Measurements from ENCODE around the gene MAP3K1. TPM values are rescaled to one million over a fixed set of nuclear protein-coding genes. Genes with fewer than 3 reads are reported as not detected.

MAP3K1 gene
- total and polyA plus RNA-seq, 9 of the 15 experiments (the other 6 are each of a cell fraction or from before 2014, with no cell fraction given) = 3.9 to 13.9 (median 7.5) TPM

DNA sequence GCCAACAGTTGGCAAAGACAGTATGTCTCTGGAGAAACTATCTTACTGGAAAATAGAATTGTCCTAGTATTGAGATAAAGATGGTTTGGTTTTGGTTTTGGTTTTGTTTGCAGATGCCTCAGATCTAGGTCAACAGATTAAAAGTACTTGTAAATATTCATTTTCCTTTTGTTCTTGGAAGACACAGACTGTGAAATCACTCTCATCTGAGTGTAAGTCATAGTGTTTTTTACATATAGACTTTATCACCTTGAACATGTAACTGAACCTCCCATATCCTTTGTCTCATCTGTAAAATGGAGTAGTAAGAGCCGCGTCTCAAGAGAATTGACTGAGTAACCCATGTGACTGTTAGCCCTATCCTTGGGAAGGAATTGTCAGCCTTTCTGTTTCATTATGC is 34.3 kb downstream of the MAP3K1 start:
- peaks cover 37% of the 10 kb centered on the region for H3K79me2 ChIP-seq (ENCODE audit: control insufficient read depth, insufficient read depth, low read length)
- 0 out of 2 replicates have a peak overlapping the region, but pooled peaks have one; percentile 13 for H3K4me2 ChIP-seq (ENCODE audit: insufficient read depth, low read length)
- no peaks in the 10 kb centered on the region for H3K9me1 ChIP-seq (ENCODE audit: control insufficient read depth, insufficient read depth, low read length)
- H3K9me3 ChIP-seq (replicated peaks; ENCODE audit: control insufficient read depth, insufficient read depth, low read depth, low read length) = no peaks in the 10 kb centered on the region
- DNase-seq (ENCODE audit: extremely low read depth in 1 of 4, low spot score in 3 of 4) (no peak), ATAC-seq (peak; percentile 47; the same call in 2 of the 3 replicates), FAIRE-seq (peak; percentile 63)
- peaks cover 6 to 26% of the 10 kb centered on the region in 2 experiments; a peak in 3 of 5 replicates for H3K4me1 ChIP-seq (replicated peaks in 1 of 2; ENCODE audit: control insufficient read depth in 2 of 2, insufficient read depth in 2 of 2, low read length in 2 of 2)
- CTCF ChIA-PET (ENCODE audit: low intra/inter-chr PET ratio) = no interaction called here
- no peak overlapping the region for H3K9ac ChIP-seq (ENCODE audit: insufficient read depth in 1 of 2, low read depth in 2 of 2, low read length in 2 of 2)
- no peaks in the 10 kb centered on the region for H3K36me3 ChIP-seq (ENCODE audit: control insufficient read depth, insufficient read depth, low read length)
- H3K4me3 ChIP-seq = no peak overlapping the region
- H3K27me3 ChIP-seq (ENCODE audit: control insufficient read depth in 2 of 2, insufficient read depth in 2 of 2, low read length in 2 of 2) = no peaks in the 10 kb centered on the region
- WGBS (ENCODE audit: insufficient coverage, low coverage, missing lambda C conversion rate) = 0% methylated on average over 2 of the region's 2 CpGs
- intact Hi-C loops (cut with micrococcal nuclease) = no loop called here
- in situ Hi-C loops (cut with MboI) = loop anchor here (25.0 kb wide), 1 partner anchor 912 kb away; no protein-coding TSS in a partner anchor
- no TSS peak for BruUV-seq (replicated peaks)
- H2AFZ ChIP-seq (ENCODE audit: low read depth, low read length) = no peak overlapping the region
- POLR2A ChIA-PET = no interaction called here
- no peak overlapping the region; the same call in 2 of the 3 replicates for H3K27ac ChIP-seq (ENCODE audit: extremely low read depth, low read depth, low read length)
- no peaks in the 10 kb centered on the region; the same call in 1 of the 2 replicates for H4K20me1 ChIP-seq (replicated peaks; ENCODE audit: control insufficient read depth, insufficient read depth, low read length)
- TF ChIP-seq, protein P1, sequence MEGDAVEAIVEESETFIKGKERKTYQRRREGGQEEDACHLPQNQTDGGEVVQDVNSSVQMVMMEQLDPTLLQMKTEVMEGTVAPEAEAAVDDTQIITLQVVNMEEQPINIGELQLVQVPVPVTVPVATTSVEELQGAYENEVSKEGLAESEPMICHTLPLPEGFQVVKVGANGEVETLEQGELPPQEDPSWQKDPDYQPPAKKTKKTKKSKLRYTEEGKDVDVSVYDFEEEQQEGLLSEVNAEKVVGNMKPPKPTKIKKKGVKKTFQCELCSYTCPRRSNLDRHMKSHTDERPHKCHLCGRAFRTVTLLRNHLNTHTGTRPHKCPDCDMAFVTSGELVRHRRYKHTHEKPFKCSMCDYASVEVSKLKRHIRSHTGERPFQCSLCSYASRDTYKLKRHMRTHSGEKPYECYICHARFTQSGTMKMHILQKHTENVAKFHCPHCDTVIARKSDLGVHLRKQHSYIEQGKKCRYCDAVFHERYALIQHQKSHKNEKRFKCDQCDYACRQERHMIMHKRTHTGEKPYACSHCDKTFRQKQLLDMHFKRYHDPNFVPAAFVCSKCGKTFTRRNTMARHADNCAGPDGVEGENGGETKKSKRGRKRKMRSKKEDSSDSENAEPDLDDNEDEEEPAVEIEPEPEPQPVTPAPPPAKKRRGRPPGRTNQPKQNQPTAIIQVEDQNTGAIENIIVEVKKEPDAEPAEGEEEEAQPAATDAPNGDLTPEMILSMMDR (IDR thresholded peaks at IDR 0.05 in 2 of 3, conservative IDR thresholded peaks at IDR 0.05 in 1 of 3; ENCODE audit: insufficient read depth in 2 of 3, low read depth in 1 of 3, low read length in 3 of 3) = no peak
- TF ChIP-seq STAT5A (IDR thresholded peaks at IDR 0.05; ENCODE audit: borderline replicate concordance, low read length) (no peak), HEY1 (CRISPR knock-in tag; IDR thresholded peaks at IDR 0.05; ENCODE audit: borderline replicate concordance) (no peak), ZC3H8 (IDR thresholded peaks at IDR 0.05) (no peak), KAT2B (IDR thresholded peaks at IDR 0.05; ENCODE audit: low read depth, low read length) (no peak), TEAD2 (tag; IDR thresholded peaks at IDR 0.05) (no peak), U2AF2 (optimal IDR thresholded peaks at IDR 0.05; ENCODE audit: low read depth, low read length) (no peak), NR2C1 (IDR thresholded peaks at IDR 0.05) (no peak), NR2C1 (tag; IDR thresholded peaks at IDR 0.05) (no peak), BMI1 (IDR thresholded peaks at IDR 0.05; ENCODE audit: low read length) (no peak), CEBPB (tag; IDR thresholded peaks at IDR 0.05) (no peak), ZNF324 (CRISPR knock-in tag; IDR thresholded peaks at IDR 0.05) (no peak), NUFIP1 (IDR thresholded peaks at IDR 0.05; ENCODE audit: partially characterized antibody) (no peak), ZNF311 (CRISPR knock-in tag; IDR thresholded peaks at IDR 0.05) (no peak), CREM (IDR thresholded peaks at IDR 0.05; ENCODE audit: low read depth) (no peak), ZNF589 (CRISPR knock-in tag; IDR thresholded peaks at IDR 0.05; ENCODE audit: low read depth) (no peak)
- TF ChIP-seq, protein P2, sequence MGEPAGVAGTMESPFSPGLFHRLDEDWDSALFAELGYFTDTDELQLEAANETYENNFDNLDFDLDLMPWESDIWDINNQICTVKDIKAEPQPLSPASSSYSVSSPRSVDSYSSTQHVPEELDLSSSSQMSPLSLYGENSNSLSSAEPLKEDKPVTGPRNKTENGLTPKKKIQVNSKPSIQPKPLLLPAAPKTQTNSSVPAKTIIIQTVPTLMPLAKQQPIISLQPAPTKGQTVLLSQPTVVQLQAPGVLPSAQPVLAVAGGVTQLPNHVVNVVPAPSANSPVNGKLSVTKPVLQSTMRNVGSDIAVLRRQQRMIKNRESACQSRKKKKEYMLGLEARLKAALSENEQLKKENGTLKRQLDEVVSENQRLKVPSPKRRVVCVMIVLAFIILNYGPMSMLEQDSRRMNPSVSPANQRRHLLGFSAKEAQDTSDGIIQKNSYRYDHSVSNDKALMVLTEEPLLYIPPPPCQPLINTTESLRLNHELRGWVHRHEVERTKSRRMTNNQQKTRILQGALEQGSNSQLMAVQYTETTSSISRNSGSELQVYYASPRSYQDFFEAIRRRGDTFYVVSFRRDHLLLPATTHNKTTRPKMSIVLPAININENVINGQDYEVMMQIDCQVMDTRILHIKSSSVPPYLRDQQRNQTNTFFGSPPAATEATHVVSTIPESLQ (CRISPR knock-in tag; IDR thresholded peaks at IDR 0.05) = no peak
- TF ChIP-seq, protein P3, sequence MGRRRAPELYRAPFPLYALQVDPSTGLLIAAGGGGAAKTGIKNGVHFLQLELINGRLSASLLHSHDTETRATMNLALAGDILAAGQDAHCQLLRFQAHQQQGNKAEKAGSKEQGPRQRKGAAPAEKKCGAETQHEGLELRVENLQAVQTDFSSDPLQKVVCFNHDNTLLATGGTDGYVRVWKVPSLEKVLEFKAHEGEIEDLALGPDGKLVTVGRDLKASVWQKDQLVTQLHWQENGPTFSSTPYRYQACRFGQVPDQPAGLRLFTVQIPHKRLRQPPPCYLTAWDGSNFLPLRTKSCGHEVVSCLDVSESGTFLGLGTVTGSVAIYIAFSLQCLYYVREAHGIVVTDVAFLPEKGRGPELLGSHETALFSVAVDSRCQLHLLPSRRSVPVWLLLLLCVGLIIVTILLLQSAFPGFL (CRISPR knock-in tag; IDR thresholded peaks at IDR 0.05) = no peak
- TF ChIP-seq, protein P4, sequence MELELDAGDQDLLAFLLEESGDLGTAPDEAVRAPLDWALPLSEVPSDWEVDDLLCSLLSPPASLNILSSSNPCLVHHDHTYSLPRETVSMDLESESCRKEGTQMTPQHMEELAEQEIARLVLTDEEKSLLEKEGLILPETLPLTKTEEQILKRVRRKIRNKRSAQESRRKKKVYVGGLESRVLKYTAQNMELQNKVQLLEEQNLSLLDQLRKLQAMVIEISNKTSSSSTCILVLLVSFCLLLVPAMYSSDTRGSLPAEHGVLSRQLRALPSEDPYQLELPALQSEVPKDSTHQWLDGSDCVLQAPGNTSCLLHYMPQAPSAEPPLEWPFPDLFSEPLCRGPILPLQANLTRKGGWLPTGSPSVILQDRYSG (tag; conservative IDR thresholded peaks at IDR 0.05; ENCODE audit: low read depth) = no peak
